HG03354 (cell line): ENCODE results near the gene AFF3.

Experiments
- ATAC-seq: cut with Tn5 transposase; IDR thresholded peaks from one replicate; pipeline ENCODE4 v1.9.1; 2021; ENCODE audit warnings: mild to moderate bottlenecking; ENCODE audit not compliant: unreplicated experiment, poor library complexity, severe bottlenecking

Gene AFF3

GRCh38 chr2:99615247-99615771 is 527.1 kb downstream of the AFF3 start:
- ATAC-seq = no peak

GRCh38 chr2:99613980-99614379 is 528.4 kb downstream of the AFF3 start:
- no peak for ATAC-seq

- ATAC-seq = no peak
These were observed 530.6 kb downstream of the AFF3 start for GRCh38 chr2:99611786-99612185.

GRCh38 chr2:99611034-99611433 is 531.4 kb downstream of the AFF3 start:
- ATAC-seq = no peak

- ATAC-seq = no peak
These were observed 532.5 kb downstream of the AFF3 start for GRCh38 chr2:99609851-99610381.

- no peak for ATAC-seq
These were observed 533.5 kb downstream of the AFF3 start for GRCh38 chr2:99608861-99609260.

GRCh38 chr2:99607861-99608491 is 534.4 kb downstream of the AFF3 start:
- ATAC-seq = no peak

- ATAC-seq = no peak
These were observed 534.9 kb downstream of the AFF3 start for GRCh38 chr2:99607454-99607853.

GRCh38 chr2:99605036-99605435 is 537.4 kb downstream of the AFF3 start:
- no peak for ATAC-seq

GRCh38 chr2:99602476-99602875 is 539.9 kb downstream of the AFF3 start:
- no peak for ATAC-seq

GRCh38 chr2:99600981-99601651 is 541.3 kb downstream of the AFF3 start:
- no peak for ATAC-seq

GRCh38 chr2:99598441-99598840 is 543.9 kb downstream of the AFF3 start:
- ATAC-seq = no peak

- ATAC-seq = no peak
These were observed 544.8 kb downstream of the AFF3 start for GRCh38 chr2:99597616-99598015.

- no peak for ATAC-seq
These were observed 547.0 kb downstream of the AFF3 start for GRCh38 chr2:99595373-99595772.

- ATAC-seq = no peak
These were observed 548.5 kb downstream of the AFF3 start for GRCh38 chr2:99593692-99594427.

GRCh38 chr2:99576775-99577174 is 565.6 kb downstream of the AFF3 start:
- ATAC-seq = no peak

- ATAC-seq = no peak
These were observed 568.6 kb downstream of the AFF3 start for GRCh38 chr2:99573634-99574251.

GRCh38 chr2:99572373-99573164 is 569.8 kb downstream of the AFF3 start:
- ATAC-seq = no peak

- no peak for ATAC-seq
These were observed 570.4 kb downstream of the AFF3 start for GRCh38 chr2:99571954-99572353.
